GM13977 (cell line): Measurements from ENCODE around the gene RBM7.

Experiments used
- DNase-seq: peaks from one replicate; pipeline ENCODE4 v3.0.0; 2012; ENCODE audit warnings: low spot score
- CTCF ChIP-seq: IDR thresholded peaks from 2 replicates; pipeline ENCODE4 v1.5.1; 2012; ENCODE audit warnings: mild to moderate bottlenecking, control low read depth; ENCODE audit not compliant: insufficient read depth; ENCODE audit errors: extremely low read depth, missing control alignments
- in situ Hi-C: fragments of 300-500 bp; cut with MboI; formaldehyde crosslinking; loops from one replicate; pipeline ENCODE4 v1.12.0; 2022; ENCODE audit warnings: low sequenced_read_pairs, low pct_unique_long_range_greater_than_20kb, mixed read lengths, inconsistent platforms; ENCODE audit not compliant: unreplicated experiment

RBM7 gene

DNA sequence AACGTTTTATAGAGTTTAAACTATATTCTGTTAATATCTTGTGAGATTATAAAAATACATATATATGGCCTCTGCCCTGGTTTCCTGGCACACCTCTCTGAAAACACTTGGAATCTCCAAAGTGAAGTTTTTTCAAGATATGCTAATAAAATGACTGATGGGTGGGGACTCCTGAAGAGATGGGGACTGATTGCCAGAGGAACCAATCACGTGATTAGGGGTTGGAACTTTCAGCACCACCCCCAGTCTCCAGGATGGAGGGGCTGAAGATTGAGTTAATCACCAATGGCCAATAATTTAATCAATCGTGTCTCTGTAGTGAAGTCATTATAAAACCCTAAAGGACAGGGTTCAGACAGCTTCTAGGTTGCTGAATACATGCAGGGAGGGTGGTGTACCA lies 37.5 kb upstream of the RBM7 start:
- in situ Hi-C loops: no loop called here
- no peak for DNase-seq
- TF ChIP-seq CTCF: no peak

DNA sequence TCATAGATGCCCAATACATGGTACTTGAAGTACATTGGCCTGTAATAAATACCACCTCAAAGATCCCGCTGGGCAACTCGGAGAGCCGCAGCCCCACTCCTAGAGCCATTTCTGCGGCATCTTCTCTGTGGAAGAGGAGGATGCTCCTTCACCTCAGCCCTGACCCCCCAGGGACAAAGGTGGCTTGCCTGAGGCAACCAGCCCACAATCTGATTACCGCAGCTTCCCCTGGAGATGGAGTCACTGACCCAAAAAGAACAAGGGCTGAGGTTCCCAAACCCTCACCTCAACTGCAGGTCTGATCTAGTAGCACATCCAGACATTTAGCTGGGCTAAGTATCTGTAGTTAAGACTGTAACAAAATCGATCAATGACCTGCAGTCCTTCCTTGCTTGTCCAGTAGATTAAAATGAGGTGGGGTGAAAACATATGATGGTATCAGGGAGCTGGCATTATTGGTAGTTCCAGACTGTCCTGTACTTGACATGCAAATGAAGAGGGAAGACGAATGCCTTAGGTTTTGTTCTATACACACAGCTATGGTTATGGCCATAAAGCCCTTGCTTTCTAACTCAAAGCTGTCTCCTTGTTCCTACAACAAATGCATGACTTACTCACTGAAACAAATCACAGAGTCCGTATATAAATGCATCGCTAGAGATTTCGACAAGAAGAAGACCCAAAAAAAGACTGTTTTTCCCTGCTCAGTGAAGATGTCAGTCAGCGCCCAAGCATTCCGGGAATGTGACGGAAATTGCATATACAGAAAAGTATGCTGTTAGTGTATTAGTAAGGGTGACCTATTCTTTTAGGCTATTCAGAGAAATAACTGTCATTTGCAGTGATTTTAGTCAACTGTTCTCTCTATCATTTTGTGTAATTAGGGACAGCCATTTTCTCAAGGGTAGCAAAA lies 33.9 kb upstream of the RBM7 start:
- no peak for DNase-seq
- in situ Hi-C loops: no loop called here
- no peak for TF ChIP-seq CTCF

DNA sequence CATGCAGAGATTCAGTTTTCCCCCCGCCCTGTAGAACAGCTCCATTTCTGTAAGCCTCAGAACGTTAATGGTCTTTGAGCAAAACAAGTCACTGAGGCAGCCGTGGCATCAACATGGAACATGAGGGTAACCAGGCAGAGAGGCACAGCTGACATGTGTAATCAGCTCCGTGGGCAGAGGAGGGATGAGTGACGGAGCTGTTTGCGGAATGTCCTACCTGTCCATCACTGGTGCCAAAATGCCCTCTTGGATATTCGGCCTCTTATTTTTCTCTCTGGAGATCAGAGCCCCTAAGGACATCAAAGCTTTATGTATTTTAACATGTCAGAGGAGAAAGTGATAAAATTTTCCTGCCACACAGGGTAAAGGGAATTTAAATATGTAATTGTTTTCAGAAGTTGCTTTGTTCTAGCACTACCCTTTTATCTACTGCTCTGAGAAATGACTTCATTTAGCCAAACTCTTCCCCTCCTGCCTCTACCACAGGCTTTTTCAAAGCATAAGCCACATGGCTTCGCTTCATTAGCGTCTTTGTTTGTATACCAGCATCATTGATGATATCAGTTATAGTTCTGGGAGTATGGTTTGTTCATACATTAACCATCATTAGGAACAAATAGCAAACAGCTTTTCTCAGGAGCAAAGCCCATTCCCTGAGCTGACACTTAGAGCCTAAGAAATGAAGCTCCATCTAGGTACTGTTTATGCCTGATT lies 33.1 kb upstream of the RBM7 start:
- DNase-seq: no peak
- TF ChIP-seq CTCF: no peak
- in situ Hi-C loops: no loop called here

GRCh38 chr11:114368918-114369680 lies 31.4 kb upstream of the RBM7 start:
- no peak for DNase-seq
- in situ Hi-C loops: no loop called here
- TF ChIP-seq CTCF: no peak

DNA sequence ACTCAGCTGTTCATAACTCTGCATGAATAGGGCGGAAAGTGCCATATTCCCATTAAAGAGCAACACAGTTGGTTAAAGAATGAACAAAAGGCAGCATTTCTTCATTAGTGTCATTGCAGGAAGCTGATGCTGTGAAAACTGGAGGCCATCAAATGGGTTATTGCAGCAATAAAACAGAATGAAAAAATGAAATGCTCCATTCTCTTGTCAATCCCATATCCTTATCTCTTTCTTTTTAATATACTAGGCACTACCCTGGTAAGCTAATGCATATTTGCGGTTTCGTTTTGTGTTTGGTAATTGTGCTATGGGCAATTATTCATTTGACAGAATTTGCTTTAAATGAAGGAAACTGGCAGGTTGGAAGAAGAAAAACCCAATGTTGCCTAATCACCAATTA lies 25.4 kb upstream of the RBM7 start:
- DNase-seq: no peak
- no peak for TF ChIP-seq CTCF
- in situ Hi-C loops: no loop called here

DNA sequence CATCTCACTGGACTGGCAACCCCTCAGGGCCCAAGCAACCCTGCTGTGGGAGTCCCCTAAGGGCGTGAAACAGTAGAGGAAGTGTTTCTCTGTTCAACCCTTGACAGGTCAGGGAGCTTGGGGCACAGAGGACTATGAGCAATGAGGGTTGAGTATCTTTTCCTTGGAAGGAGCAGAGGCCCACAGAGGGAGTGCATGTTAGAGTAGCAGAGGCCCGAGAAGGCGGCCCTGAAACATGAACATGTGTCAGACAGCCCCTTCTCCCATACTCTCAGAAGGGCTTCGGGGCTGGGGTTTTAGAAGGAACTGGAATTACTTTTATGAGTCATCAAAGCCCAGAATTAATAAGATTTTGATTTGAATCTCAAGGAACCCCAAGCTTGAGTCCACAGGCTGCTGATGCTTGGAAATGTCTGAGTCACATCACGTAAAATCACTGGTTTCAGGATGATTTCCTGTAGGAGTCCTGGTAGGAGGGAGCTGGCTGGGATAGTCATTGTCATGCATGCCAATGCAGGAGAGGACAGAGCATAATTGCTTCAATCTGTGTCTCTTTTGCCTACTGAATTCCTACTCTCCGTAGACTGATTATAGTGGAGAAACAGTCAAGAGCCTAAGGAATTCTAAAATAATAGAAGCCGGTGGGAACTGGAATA lies 22.7 kb upstream of the RBM7 start:
- no peak for DNase-seq
- in situ Hi-C loops: no loop called here
- TF ChIP-seq CTCF: no peak
